ENCODE measurements around the gene MT2A.

MT2A gene

GRCh38 chr16:56657555-56658326, 49.4 kb downstream of the MT2A start, which contains the start of gene MT1F:
TSS of gene MT1F (plus strand) at chr16:56657959. CDS start at chr16:56658059, 100 bp downstream.
- TF ChIP-seq ZBTB7A (IDR thresholded peaks at IDR 0.05; ENCODE audit: low read depth) (peak; percentile 94), RAD21 (IDR thresholded peaks at IDR 0.05; ENCODE audit: low read depth) (peak; percentile 27), FOXM1 (IDR thresholded peaks at IDR 0.05; ENCODE audit: borderline replicate concordance, low read depth) (no peak), MAX (IDR thresholded peaks at IDR 0.05) (no peak; the same call in 1 of the 2 replicates), TAF1 (IDR thresholded peaks at IDR 0.05; ENCODE audit: low read depth) (peak; percentile 53; the same call in 1 of the 2 replicates), CREB1 (IDR thresholded peaks at IDR 0.05; ENCODE audit: low read depth) (0 out of 2 replicates have a peak, but pooled peaks have one; percentile 18), USF1 (IDR thresholded peaks at IDR 0.05) (no peak), REST (IDR thresholded peaks at IDR 0.05; ENCODE audit: low read depth) (no peak), CEBPB (IDR thresholded peaks at IDR 0.05) (peak; percentile 79), TEAD4 (IDR thresholded peaks at IDR 0.05) (0 out of 2 replicates have a peak, but pooled peaks have one; percentile 2), TCF12 (IDR thresholded peaks at IDR 0.05; ENCODE audit: low read depth) (no peak), EGR1 (IDR thresholded peaks at IDR 0.05) (no peak), NFIC (IDR thresholded peaks at IDR 0.05) (no peak), EP300 (IDR thresholded peaks at IDR 0.05; ENCODE audit: borderline replicate concordance) (no peak), YY1 (IDR thresholded peaks at IDR 0.05; ENCODE audit: low read depth) (no peak)

GRCh38 chr16:56658327-56658875, 50.0 kb downstream of the MT2A start:
- no peak for TF ChIP-seq RAD21 (IDR thresholded peaks at IDR 0.05; ENCODE audit: low read depth)
- TF ChIP-seq CREB1 (IDR thresholded peaks at IDR 0.05; ENCODE audit: low read depth), result no peak
- no peak for TF ChIP-seq FOXM1 (IDR thresholded peaks at IDR 0.05; ENCODE audit: borderline replicate concordance, low read depth)
- TF ChIP-seq ZBTB7A (IDR thresholded peaks at IDR 0.05; ENCODE audit: low read depth), result no peak
- TF ChIP-seq USF1 (IDR thresholded peaks at IDR 0.05), result no peak
- no peak for TF ChIP-seq EGR1 (IDR thresholded peaks at IDR 0.05)
- no peak for TF ChIP-seq YY1 (IDR thresholded peaks at IDR 0.05; ENCODE audit: low read depth)
- no peak for TF ChIP-seq MAX (IDR thresholded peaks at IDR 0.05)
- TF ChIP-seq EP300 (IDR thresholded peaks at IDR 0.05; ENCODE audit: borderline replicate concordance), result no peak
- no peak for TF ChIP-seq TAF1 (IDR thresholded peaks at IDR 0.05; ENCODE audit: low read depth)
